CD4-positive, alpha-beta T cell treated with Interleukin-4 for 4 hours (primary cell): ENCODE data around the gene FAM25A.
"Not testable (repeated sequence)": the region's sequence is repeated elsewhere in the genome, so short reads cannot be mapped to it uniquely, and the experiment has no call there.

ENCODE experiments used
- DNase-seq: peaks from one replicate; pipeline ENCODE4 v3.0.0-alpha.2; 2020

The FAM25A gene

DNA sequence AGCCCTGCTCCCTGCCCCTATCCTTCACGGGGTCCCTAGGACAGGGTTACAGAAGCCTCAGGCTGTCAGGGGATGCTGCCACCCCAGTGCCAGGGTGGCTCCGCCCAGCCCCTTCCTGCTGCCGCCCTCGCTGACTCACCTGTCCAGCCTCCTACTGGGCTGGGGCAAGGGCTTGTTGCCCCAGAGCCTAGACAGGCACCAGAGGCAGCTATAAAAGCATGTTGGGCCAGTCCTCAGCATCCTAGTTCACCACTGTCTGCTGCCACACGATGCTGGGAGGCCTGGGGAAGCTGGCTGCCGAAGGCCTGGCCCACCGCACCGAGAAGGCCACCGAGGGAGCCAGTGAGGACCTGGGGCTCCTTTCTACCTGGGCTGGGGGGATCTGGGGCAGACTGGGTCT, at the start of gene FAM25A:
FAM25A (plus strand) TSS at position 239 of the 400 bp plus-strand sequence; CDS start at position 270, 31 bp downstream.
- DNase-seq = not testable (repeated sequence)

DNA sequence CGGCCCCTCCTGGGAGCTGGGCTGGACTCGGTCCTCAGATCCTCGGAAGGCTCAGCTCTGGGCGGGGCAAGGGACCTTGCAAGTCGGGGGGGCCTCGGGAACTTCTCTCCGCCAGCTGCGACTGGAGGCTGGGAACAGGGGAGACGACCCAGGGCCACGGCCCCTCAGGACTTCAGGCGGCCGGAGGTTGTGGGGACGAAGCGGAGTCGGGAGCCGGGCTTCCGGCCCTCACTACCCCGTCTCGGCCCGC, 49.2 kb upstream of the FAM25A start:
- DNase-seq = no peak

DNA sequence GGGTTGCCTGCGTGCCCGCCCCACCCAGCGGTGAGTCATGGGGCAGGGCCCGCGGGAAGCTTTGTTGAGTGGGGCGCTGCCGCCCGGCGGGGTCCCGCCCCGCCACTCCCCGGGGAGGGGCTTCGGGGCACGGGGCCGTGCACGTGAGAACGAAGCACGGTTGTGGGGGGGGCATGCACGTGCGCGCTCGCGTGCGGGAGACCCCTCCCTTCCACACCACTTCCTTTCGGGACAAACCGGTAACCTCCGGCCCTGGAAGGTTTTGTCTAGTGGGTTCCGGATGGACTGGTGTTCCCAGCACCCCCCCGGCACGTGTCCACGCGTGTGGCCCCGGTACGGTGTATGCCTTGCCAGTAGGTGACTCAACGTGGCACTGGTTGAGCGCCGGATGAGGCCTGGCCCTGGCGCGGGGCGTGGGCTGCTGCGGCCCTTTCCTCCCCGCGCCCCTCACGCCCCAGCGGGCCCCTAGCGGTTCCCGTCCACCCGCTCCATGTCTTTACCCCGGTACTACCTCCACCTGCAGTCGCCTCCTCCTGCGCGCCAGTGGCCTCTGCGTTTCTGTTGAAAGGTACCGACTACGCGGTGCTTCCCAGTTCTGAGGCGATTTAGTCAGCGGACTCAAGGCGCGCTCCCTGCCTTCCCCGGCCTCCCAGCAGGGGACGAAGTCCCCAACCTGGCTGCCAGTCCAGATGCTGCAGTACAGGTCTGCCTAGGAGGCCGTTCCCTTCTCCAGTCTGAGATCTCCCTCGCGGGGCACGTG, 48.7 kb upstream of the FAM25A start:
- DNase-seq = peak; percentile 90

DNA sequence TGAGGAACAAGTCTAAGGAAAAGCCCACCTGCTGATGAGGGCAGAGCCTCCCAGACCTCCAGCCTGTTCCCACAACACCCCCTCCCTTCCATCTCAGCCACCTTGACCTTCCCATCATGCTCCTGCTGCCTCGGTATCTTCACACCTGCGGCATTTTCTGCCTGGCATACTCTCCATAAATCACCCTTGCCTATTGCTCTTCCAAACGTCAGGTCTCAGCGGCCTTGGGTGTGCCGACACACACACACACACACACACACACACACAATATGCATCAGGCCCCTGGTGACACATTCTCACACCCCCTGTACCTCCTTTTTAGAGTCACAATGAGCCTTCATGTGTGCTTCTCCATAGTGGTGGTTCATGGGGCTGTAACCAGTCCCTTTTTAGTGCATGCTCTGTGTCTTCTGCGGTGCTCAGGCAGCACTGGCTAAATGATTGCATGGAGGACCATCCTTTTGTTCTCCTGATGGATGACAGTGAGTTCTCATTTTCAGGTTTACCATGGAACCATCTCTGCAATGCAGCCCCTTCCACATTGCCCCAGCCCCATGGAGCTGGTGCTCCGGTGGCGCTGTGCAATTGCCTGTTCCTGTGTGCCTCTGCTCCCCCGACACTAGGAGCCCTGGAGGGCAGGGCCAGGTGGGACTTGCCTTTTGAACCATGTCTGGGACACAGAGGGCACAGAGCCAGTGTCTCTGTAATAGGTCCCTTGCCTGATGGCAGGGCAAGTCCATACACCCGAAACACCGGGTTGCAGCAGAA, 47.3 kb upstream of the FAM25A start:
- DNase-seq = no peak

DNA sequence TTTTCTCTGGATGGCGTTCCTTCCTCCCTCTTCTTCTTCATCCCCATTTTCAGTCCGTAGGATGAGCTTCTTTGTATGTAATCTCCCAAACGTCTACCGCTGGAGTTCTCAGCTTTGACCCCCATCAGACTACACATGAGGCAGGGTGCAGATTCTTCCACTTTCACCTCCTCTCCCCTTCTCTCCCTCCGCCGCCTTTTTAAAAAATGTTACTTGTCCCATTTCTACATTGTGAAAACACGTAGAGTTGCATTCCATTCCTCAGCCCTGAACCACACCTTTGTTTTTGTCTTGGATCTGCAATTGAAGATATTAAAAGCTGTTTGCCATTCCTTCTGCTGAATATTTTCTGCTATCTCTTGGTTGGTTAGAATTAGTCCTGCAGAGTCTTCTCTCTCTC, 45.6 kb upstream of the FAM25A start:
- DNase-seq = no peak

DNA sequence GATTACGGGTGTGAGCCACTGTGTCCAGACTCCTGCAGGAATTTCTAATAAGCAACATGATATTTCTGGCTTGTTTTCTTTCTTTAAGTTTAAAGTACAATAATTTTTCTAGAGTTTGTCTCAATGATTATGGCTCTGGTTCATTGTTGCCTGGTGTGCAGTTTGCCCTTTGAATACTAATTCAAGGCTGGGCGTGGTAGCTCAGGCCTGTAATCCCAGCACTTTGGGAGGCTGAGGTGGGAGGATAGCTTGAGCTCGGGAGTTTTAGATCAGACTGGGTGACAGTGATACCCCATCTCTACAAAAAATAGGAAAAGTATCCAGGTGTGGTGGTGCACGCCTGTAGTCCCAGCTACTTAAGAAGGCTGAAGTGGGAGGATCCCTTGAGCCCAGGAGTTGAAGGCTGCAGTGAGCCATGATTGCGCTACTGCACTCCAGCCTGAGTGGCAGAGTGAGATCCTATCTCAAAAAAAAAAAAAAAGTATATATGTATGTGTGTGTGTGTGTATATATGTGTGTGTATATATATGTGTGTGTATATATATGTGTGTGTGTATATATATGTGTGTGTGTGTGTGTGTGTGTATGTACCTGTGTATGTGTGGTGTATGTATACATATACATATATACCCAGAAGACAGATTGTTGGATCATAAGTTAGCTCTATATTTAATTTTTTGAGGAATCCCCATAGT, 43.6 kb upstream of the FAM25A start:
- no peak for DNase-seq

DNA sequence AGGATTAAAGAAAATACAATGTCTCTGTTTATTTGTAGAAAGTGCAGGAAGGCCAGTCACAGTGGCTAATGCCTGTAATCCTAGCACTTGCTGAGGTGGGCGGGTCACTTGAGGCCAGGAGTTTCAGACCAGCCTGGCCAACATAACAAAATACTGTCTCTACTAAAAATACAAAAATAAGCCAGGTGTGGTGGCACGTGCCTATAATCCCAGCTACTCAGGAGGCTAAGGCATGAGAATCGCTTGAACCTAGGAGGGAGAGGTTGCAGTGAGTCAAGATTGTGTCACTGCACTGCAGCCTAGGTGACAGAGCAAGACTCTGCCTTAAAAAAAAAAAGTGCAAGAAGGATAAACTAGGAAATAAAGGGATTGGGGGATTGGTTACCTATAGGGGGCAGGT, 41.6 kb upstream of the FAM25A start:
- not testable (repeated sequence) for DNase-seq

DNA sequence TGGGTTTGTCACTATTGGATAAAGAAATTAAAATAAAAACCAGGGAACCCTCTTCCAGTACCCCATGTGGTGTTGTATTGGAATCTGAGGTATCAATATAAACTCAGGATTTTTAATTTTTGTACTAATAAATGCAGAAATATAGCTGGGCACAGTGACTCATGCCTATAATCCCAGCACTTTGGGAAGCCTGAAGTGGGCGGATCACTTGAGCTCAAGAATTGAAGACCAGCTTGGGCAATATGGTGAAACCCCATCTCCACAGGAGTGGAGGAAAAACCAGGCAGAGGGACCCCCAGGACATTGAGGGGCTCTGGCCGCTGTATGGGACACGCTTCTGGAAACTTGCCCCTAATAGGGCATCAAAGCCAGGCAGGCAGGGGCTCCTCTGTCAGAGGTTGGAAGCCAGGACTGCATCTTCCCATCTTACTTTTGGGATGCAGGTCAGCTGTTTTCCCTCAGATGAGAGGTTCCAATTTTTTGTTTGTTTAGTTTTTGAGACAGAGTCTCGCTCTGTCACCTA, 40.7 kb upstream of the FAM25A start:
- no peak for DNase-seq

DNA sequence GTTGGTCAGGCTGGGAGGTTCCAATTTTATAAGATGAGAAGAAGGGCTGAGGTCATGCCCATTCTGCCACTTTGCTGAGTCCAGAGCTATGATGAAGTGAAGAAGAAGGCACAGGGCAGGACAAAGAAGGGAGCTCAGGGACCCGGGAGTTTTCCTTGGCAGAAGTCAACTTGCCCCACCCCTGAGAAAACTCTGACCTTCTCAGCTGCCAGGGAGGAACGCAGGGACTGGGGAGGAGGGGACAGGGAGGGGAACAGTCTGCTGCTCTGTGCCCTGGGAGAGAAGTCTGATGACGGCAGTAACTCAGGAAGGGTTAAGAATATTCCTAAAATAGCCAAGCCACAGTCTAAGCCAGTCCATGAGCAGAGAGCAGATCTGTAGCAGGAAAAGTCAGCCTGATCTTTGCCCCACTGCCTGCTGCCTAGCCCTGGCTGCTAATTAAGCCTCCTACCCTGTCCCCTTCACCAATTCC, 40.1 kb upstream of the FAM25A start:
- no peak for DNase-seq

DNA sequence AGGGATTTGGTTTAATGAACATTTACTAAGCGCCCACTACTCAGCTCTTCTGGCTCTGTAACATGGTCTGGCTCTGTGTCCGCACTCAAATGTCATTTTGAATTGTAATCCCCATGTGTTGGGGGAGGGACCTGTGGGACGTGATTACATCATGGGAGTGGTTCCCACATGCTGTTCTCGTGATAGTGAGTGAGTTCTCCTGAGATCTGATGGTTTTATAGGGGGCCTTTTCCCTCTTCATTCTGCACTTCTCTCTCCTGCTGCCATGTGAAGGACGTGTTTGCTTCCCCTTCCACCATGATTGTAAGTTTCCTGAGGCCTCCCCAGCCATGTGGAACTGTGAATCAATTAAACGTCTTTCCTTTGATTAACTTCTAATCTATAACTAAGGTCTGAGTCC, 39.1 kb upstream of the FAM25A start:
- not testable (repeated sequence) for DNase-seq

DNA sequence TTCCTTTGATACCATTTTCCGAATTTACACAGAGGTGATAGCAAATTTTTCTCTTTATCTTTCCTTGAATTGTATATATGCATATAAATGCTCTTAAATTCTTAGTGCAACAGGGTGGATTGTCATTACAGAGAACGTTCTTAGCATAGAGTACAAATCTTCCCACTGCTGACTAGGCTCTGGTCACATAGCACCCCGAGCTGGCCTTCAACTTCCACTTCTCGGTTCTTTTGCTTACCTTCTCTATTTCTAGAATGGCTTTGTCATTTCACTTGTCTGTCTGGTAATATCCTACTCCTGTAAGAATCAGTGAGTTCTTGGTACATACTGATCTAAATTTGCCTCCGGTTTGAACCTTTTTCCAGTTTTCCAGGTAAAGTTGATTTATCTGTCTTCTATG, 38.4 kb upstream of the FAM25A start:
- no peak for DNase-seq

DNA sequence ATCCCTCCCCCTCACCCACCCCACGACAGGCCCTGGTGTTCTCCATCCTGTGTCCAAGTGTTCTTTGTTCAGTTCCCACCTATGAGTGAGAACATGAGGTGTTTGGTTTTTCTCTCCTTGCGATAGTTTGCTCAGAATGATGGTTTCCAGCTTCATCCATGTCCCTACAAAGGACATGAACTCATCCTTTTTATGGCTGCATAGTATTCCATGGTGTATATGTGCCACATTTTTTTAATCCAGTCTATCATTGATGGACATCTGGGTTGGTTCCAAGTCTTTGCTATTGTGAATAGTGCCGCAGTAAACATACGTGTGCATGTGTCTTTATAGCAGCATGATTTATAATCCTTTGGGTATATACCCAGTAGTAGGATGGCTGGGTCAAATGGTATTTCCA, 35.6 kb upstream of the FAM25A start:
- DNase-seq = not testable (repeated sequence)

DNA sequence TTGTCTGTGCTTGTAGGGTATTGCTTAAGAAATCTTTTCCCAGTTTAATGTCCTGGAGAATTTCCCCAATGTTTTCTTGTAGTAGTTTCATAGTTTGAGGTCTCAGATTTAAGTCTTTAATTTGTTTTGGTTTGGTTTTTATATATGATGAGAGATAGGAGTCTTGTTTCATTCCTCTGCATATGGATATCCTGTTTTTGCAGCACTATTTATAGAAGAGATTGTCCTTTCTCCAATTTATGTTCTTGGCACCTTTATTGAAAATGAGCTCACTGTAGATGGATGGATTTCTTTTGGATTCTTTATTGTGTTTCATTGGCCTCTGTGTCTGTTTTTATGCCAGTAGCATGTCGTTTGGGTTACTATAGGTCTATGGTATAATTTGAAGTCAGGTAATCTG, 31.6 kb upstream of the FAM25A start:
- no peak for DNase-seq

DNA sequence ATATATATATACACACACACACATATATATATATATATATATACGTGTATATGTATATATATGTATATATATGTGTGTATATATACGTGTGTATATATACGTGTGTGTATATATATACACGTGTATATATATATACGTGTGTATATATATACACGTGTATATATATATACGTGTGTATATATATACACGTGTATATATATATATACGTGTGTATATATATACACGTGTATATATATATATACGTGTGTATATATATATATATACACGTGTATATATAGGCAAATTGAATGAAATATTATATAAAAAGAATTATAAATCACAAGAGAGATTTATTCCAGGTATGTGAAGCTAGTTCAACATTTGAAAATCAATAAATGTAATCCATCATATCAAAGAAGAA, 28.7 kb upstream of the FAM25A start:
- not testable (repeated sequence) for DNase-seq

DNA sequence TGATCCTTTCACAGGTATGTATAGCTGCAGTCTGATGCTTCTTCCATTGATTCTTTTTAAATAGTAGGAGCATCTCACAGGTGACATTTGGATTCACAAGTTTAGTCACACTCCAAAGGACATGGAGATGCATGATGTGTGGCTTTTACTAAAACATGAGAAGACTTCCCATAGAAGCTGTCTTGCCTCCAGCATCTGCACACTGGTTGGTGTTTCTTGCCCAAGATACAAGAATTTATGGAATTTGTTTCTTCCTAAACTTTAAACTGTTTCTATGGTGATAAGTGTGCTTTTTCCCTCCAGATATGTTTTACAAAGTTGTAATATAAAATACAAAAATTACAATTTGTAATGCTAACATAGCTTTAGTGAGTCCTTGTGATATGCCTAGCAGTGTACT, 27.6 kb upstream of the FAM25A start:
- no peak for DNase-seq

DNA sequence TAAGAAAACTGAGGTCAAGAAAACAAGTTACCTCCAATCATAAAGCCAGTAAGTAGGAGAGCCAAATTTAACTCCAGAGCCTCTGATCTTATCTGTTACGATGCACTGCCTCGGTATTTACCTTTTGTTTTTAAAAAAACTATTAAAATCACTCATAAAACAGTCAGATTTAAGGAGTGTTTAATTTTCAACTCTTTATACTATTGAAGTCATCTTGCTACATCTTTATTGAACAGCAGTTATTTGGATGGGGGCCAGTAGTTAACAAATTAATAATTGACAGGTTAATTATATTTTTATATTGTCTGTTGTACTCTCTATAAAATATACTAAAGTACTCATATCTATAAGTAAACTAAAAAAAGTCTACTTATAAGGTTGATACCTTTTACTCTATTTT, 27.2 kb upstream of the FAM25A start:
- no peak for DNase-seq

DNA sequence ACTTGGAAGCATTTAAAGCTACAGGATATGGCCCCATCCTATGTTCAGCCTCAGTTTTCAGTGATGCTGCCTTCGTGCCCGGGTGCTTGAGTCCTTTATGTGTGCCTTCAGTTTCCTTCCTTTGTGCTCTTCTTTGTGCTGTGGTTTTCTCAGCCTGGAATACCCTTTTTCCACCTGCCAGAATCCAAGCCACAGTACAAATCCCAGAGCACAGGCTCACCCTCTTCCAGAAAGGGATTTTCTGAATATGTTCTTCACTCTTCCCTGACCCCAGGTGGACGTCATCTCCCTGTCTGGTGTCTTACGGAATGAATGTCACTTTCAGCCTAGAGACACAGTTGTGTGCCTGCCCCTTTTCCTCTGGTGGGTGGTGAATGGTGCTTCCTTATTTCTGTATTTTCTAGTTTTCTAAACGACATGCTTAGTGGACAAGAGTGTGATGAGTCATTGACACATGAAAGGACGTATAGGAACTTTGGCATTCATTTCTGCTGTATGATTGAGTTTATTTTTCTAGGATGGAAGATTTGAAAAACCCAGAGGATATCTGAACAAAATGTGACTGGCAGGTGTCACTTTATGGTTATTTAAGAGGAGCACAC, 20.2 kb upstream of the FAM25A start:
- DNase-seq = not testable (repeated sequence)

DNA sequence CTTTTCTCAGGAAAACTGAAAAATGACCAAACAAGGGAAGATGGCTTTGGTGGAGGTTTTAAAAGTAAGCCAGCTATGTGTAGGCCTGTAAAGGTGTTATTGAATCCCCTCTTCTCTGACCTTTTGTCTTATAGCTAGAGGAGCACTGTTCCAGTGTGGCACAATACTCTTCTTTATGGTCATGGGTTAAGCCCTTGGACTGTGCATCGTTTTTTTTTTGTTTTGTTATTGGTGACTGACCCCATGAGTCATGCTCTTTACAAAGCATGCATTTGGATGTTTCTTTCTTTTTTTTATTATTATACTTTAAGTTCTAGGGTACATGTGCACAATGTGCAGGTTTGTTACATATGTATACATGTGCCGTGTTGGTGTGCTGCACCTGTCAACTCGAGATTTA, 19.6 kb upstream of the FAM25A start:
- no peak for DNase-seq

DNA sequence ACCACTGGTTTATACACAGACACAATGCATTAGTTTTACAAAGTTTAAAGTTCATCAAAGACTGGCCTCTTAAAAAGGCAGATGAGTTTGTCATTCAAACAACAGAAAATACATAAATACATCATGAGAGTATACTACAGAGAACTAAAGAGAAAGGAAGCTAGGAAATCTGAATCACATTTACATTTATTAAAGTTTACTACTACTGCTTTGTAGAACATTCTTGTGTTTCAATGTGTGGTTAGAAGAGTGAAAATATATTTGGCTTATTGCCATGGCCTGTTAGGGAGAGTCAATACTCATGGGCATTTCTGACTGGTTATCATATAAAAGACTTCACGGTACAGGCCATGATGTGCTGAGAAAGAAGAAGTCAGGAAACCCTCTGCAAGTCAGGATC, 13.0 kb upstream of the FAM25A start:
- not testable (repeated sequence) for DNase-seq

DNA sequence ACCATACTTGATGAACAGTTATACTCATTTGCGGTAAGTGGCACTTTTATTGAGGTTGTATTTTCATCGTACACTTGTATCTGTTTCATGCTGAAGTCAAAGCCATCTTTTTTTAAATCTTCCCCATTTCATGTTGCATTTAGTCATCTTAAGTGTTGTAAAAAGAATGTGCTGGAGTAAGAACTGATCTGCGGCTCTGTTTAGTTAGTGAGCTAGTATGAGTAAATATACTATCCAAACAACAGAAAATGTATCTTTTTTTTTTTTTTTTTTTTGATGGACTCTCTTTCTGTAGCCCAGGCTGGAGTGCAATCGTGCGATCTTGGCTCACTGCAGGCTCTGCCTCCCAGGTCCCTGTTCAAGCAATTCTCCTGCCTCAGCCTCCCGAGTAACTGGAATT, 12.4 kb upstream of the FAM25A start:
- DNase-seq = not testable (repeated sequence)

DNA sequence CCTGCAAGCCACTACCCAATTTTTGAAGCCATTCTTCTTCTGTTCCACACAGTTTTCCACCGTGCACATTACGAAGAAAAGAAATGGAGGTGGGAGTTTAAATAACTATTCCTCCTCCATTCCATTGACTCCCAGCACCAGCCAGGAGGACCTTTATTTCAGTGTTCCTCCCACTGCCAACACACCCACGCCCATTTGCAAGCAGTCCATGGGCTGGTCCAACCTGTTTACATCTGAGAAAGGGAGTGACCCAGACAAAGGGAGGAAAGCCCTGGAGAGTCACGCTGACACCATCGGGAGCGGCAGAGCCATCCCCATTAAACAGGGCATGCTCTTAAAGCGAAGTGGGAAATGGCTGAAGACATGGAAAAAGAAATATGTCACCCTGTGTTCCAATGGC, 11.8 kb upstream of the FAM25A start:
- DNase-seq = not testable (repeated sequence)

DNA sequence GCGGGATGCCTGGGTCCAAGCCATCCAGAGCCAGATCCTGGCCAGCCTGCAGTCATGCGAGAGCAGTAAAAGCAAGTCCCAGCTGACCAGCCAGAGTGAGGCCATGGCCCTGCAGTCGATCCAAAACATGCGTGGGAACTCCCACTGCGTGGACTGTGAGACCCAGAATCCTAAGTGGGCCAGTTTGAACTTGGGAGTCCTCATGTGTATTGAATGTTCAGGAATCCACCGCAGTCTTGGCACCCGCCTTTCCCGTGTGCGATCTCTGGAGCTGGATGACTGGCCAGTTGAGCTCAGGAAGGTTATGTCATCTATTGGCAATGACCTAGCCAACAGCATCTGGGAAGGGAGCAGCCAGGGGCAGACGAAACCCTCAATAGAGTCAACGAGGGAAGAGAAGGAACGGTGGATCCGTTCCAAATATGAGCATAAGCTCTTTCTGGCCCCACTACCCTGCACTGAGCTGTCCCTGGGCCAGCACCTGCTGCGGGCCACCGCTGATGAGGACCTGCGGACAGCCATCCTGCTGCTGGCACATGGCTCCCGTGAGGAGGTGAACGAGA, 10.9 kb upstream of the FAM25A start:
- DNase-seq = not testable (repeated sequence)

DNA sequence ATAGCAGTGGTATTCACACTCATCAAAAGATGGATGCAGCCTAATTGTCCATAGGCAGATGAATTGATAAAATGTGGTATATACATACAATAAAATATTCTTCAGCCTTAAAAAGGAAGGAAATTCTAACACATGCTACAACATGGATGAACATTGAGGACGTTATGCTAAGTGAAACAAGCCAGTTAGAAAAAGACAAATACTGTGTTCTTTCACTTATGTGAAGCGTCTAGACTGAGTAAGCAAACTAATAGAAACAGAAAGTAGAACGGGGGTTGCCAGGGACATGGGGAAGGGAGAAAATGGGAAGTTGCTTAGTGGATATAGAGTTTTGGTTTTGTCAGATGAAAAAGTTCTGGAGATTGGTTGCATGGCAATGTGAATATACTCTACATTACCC, 6.6 kb upstream of the FAM25A start:
- DNase-seq = not testable (repeated sequence)
